RWPE1 (cell line): ENCODE data around the gene BDNF.

ENCODE experiments used
- CTCF ChIA-PET: fragments of 350-600 bp; sonication (Branson Sonifier 250); formaldehyde crosslinking; extraction: SDS; loops from one replicate; lab custom pipeline; 2021; lab: Yijun Ruan, JAX
- POLR2A ChIA-PET: fragments of 400-600 bp; formaldehyde crosslinking; extraction: SDS; loops from one replicate; lab custom pipeline; 2020; ENCODE audit warnings: antibody characterized with exemption; ENCODE audit not compliant: low non-redundant PET; lab: Yijun Ruan, JAX
- DNase-seq: peaks from one replicate; pipeline ENCODE4 v3.0.0; 2012; ENCODE audit warnings: low spot score
- H3K27ac ChIP-seq: fragments of 450-650 bp; 2 replicates; pipeline ENCODE4 v1.5.1; 2017
- CTCF ChIP-seq: fragments of 450-650 bp; conservative IDR thresholded peaks from 2 replicates; pipeline ENCODE4 v1.5.1; 2017; ENCODE audit warnings: low read depth, mild to moderate bottlenecking

The BDNF gene

GRCh38 chr11:27718863-27719545 lies 18.7 kb upstream of the BDNF start:
- DNase-seq, result peak; percentile 42
- peak overlapping the region; percentile 81 for H3K27ac ChIP-seq
- no peak for TF ChIP-seq CTCF
- CTCF ChIA-PET, result interaction anchor here (0.6 to 0.7 kb wide), 4 partner anchors 15 to 1610 kb away, joined by 3 to 7 read pairs (median 4); no protein-coding TSS in a partner anchor
- POLR2A ChIA-PET, result no interaction called here

GRCh38 chr11:27718346-27718862 lies 18.1 kb upstream of the BDNF start:
- TF ChIP-seq CTCF, result no peak
- DNase-seq, result peak; percentile 73
- H3K27ac ChIP-seq, result peak overlapping the region; percentile 81
- ChIA-PET CTCF (interaction anchor here (0.7 kb wide), 2 partner anchors 95 to 1555 kb away, joined by 4 to 7 read pairs; no protein-coding TSS in a partner anchor), POLR2A (no interaction called here)

- no peak for TF ChIP-seq CTCF
- peak overlapping the region; percentile 81 for H3K27ac ChIP-seq
- ChIA-PET CTCF (interaction anchor here (0.6 to 1.2 kb wide), 2 partner anchors 19 to 1658 kb away, joined by 3 to 4 read pairs; no protein-coding TSS in a partner anchor), POLR2A (no interaction called here)
- DNase-seq, result no peak
These were observed 17.6 kb upstream of the BDNF start for GRCh38 chr11:27717801-27718229.

GRCh38 chr11:27717377-27717776 lies 17.1 kb upstream of the BDNF start:
- H3K27ac ChIP-seq, result no peak overlapping the region
- CTCF ChIA-PET, result interaction anchor here (0.6 to 1.2 kb wide), 8 partner anchors 11 to 1976 kb away, joined by 3 to 8 read pairs (median 4); no protein-coding TSS in a partner anchor
- no peak for DNase-seq
- TF ChIP-seq CTCF, result no peak
- POLR2A ChIA-PET, result no interaction called here

GRCh38 chr11:27716835-27717234 lies 16.6 kb upstream of the BDNF start:
- no peak for DNase-seq
- TF ChIP-seq CTCF, result 0 out of 2 replicates have a peak, but pooled peaks have one; percentile 5
- ChIA-PET CTCF (interaction anchor here (0.6 to 1.2 kb wide), 9 partner anchors 11 to 1975 kb away, joined by 3 to 8 read pairs (median 4); no protein-coding TSS in a partner anchor), POLR2A (no interaction called here)
- H3K27ac ChIP-seq, result no peak overlapping the region

- no peak for TF ChIP-seq CTCF
- no peak overlapping the region for H3K27ac ChIP-seq
- no peak for DNase-seq
- CTCF ChIA-PET, result interaction anchor here (0.6 to 1.1 kb wide), 4 partner anchors 10 to 1092 kb away, joined by 4 to 8 read pairs (median 4); no protein-coding TSS in a partner anchor
- POLR2A ChIA-PET, result no interaction called here
These were observed 16.0 kb upstream of the BDNF start for GRCh38 chr11:27716216-27716615.
